ENCODE data around the gene HSPA1B.
"Not testable (repeated sequence)": the region's sequence is repeated elsewhere in the genome, so short reads cannot be mapped to it uniquely, and the experiment has no call there.

Gene HSPA1B

GRCh38 chr6:31794294-31794865 lies 33.2 kb upstream of the HSPA1B start:
- H3K27ac ChIP-seq = peak overlapping the region; percentile 91 to 97
- DNase-seq (ENCODE audit: low spot score) = no peak
- peak overlapping the region; percentile 94 for H3K4me3 ChIP-seq
- no peak for TF ChIP-seq CTCF (IDR thresholded peaks at IDR 0.05)

GRCh38 chr6:31794866-31795615 lies 32.5 kb upstream of the HSPA1B start:
- Histone ChIP-seq H3K4me3 (peak overlapping the region; percentile 94), H3K27ac (peak overlapping the region; percentile 91 to 97)
- peak; percentile 74 for DNase-seq (ENCODE audit: low spot score)
- TF ChIP-seq CTCF (IDR thresholded peaks at IDR 0.05) = no peak

- H3K4me3 ChIP-seq = peak within 1 kb of the TSS; percentile 94
- TF ChIP-seq CTCF (IDR thresholded peaks at IDR 0.05) = peak; percentile 79
- peak within 1 kb of the TSS; percentile 91 to 97 for H3K27ac ChIP-seq
- DNase-seq (ENCODE audit: low spot score) = peak; percentile 95
Measured at GRCh38 chr6:31795616-31796298, 31.8 kb upstream of the HSPA1B start, which contains the start of gene VARS1. Gene VARS1, minus strand, starts transcription at chr6:31795752. Its CDS starts 535 bp downstream, at chr6:31795217.

- H3K4me3 ChIP-seq = no peak overlapping the region
- no peak for DNase-seq (ENCODE audit: low spot score)
- no peak for TF ChIP-seq CTCF (IDR thresholded peaks at IDR 0.05)
- H3K27ac ChIP-seq = no peak overlapping the region
Measured at GRCh38 chr6:31796993-31797385, 30.5 kb upstream of the HSPA1B start.

GRCh38 chr6:31797588-31797987 lies 29.9 kb upstream of the HSPA1B start:
- Histone ChIP-seq H3K4me3 (no peak overlapping the region), H3K27ac (no peak overlapping the region)
- TF ChIP-seq CTCF (IDR thresholded peaks at IDR 0.05) = no peak
- DNase-seq (ENCODE audit: low spot score) = no peak

- H3K27ac ChIP-seq = peak overlapping the region in 1 of 2 donors; percentile 27
- no peak for TF ChIP-seq CTCF (IDR thresholded peaks at IDR 0.05)
- no peak overlapping the region for H3K4me3 ChIP-seq
- no peak for DNase-seq (ENCODE audit: low spot score)
Measured at GRCh38 chr6:31799781-31800180, 27.8 kb upstream of the HSPA1B start.

GRCh38 chr6:31801031-31801927 lies 26.3 kb upstream of the HSPA1B start:
- not testable (repeated sequence) for H3K4me3 ChIP-seq; H3K27ac ChIP-seq; DNase-seq (ENCODE audit: low spot score)

All from coronary artery (tissue), 2 donors.